Measurements from ENCODE around the gene SELENOV.
"Not testable (repeated sequence)": the region's sequence is repeated elsewhere in the genome, so short reads cannot be mapped to it uniquely, and the experiment has no call there.

Gene SELENOV, protein sequence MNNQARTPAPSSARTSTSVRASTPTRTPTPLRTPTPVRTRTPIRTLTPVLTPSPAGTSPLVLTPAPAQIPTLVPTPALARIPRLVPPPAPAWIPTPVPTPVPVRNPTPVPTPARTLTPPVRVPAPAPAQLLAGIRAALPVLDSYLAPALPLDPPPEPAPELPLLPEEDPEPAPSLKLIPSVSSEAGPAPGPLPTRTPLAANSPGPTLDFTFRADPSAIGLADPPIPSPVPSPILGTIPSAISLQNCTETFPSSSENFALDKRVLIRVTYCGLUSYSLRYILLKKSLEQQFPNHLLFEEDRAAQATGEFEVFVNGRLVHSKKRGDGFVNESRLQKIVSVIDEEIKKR

DNA sequence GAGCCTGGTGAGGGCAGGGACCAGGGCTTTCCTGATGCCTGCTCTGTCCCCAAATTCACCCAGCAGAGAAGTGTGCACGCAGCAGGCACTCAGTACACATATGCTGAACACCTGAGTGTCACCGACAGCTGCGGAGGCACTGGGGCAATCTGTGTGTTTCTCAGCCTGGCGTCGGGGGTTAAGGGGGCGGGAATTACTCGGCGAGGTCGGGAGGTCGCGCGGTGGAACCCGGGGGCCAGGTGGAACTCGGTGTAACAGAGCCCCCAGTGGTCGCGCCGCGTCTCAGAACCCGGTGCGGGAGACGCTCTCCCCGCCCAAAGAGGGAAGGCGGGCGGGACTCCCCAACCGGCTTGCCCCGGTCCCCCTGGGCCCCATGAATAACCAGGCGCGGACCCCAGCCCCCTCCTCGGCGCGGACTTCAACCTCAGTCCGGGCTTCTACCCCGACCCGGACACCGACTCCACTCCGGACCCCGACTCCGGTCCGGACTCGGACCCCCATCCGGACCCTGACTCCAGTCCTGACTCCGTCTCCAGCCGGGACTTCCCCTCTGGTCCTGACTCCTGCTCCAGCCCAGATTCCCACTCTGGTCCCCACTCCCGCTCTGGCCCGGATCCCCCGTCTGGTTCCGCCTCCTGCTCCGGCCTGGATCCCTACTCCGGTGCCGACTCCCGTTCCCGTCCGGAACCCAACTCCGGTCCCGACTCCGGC lies at the start of gene SELENOV:
TSS of gene SELENOV (plus strand) at position 300 of the 711 bp plus-strand sequence. CDS start at position 374, 74 bp downstream.
- DNase-seq = no peak

DNA sequence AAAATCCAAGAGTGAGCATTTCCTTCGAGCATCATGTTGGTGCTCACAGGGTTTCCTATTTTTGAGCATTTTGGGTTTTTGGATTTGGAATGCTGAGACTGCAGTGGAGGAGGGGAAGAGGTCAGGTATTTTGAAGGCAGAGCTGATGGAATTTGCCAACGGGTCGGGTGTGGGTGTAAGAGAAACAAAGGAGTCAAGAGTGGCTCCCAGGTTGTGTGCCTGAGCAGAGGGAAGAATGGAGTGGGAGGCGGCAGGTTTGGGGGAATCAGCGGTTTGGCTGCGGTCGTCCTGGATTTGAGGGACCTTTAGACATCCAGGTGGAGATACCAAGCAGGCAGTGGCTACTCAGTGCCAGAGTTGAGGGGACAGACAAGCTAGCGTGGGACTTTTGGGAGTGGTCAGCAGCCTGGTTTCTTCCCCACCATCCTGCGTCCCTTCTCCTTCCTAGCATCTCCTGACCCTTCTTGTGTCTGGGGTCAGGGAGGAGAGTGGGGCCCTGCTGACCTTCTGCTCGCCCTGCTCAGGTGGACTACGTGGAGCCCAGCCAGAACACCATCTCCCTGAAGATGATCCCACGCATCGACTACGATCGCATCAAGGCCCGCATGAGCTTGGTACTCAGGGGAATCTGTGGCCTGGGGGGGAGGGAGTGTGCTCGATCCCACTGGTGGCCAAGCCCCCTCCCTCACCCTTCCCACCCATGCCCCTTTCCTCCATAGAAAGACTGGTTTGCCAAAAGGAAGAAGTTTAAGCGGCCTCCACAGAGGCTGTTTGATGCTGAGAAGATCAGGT lies 48.8 kb upstream of the SELENOV start:
- no peak for DNase-seq

DNA sequence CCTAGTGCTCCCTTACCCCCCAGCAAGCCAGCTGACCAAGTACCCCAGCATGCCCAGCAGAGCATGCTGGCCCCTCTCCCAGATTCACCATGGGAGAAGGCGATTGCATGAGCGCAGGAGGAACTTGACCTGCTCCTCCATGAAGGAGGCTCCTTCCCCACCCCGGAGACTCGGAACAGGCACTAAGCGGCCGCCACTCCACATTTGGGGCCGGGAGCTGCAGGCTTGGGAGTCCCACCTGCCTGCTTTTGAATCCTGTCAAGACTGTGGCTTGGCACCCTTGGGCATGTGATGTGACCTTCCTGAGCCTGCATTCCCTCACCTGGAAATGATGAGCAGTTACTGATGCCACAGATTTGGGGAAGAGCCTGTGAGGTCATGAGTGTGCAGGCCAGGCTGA lies 47.0 kb upstream of the SELENOV start:
- no peak for DNase-seq

DNA sequence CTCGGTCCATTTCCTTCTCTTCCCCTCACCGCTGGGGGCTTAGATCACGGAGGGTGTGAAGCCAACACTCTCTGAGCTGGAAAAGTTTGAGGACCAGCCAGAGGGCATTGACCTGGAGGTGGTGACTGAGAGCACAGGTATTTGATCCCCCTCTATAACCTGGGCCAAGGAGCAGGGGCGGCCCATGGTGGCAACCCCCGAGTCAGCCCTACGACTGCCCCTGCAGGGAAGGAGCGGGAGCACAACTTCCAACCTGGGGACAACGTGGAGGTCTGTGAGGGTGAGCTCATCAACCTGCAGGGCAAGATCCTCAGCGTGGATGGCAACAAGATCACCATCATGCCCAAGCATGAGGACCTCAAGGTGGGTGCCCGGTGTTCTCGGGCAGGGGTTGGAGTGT lies 45.9 kb upstream of the SELENOV start:
- DNase-seq = no peak

DNA sequence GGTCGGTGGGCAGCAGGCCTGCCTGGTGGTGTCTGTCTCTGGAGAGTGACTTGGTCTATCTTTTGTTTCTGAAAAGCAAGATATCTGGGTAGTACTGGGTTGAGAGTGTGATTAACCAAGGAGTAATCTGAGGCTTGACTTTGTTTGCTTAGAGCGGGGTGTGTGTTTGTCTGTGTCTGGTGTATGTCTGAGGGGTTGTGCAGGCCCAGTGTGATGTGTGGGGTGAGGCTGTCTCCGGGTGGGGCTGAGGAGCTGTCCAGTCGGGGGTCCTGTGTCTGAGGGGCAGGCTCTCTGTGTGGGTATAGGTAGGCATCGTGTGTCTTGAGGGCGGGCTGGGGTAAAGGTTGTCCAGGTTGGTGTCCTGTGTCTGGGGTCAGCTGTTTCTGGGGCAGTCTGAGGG lies 45.4 kb upstream of the SELENOV start:
- no peak for DNase-seq

DNA sequence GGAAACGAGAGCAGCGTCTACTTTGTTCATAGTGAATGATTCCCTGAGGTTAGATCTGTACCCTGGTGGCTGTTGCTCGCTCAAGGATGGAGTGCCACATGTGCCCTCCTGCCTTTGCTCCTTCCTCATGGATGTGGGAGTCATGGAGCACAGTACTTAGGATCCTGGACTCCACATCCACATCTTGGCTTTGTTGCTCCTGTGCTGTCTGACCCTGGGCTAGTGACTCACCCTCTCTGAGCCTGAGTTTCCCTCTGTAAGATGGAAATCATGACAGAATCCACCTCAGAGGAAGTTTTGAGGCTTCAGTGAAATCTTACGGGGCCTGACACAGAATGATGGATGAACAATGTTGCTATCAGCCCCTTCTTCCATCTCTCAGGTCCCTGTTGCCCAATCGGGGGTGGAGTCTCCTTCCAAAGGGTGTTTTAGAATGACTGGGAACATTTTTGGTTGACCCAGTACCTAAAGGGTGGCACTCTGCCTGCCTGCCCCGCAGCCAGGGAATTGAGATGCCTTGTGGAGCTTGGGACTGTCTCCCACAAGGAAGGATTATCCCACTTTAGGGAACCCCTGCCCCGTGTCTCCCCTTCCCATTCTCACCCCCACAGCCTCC lies 44.1 kb upstream of the SELENOV start:
- no peak for DNase-seq

DNA sequence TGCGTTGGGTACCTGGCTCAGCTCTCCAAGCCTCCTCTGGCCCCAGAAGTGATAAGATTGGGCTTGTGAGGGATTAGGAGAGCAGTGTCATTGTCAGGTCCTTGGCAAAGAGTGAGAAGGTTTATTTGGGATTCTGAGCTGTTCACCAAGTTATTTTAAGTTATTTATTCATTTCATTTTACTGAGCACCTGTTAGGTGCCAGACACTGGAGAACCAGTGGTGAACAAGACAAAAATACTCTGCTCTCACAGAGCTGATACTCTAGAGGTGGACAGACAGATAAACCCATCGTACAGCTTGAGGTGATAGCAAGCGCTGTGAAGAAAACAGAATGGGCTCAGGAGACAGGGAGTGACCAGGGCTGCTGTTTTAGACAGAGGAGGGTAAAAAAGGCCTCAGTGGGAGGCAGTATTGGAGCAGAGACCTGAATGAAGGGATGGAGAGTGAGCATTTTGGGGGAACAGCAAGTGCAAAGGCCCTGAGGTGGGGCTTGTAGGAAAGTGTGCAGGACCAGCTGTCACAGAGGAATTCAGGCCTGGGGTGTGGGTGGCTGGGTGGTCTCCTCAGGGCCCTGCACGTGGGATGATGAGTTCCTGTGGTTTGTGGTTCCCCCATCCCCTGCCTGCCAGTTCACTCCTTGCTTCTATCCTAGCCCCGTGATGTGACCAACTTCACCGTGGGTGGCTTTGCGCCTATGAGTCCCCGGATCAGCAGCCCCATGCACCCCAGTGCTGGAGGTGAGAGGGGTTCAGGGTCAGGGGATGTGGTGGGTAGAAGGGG lies 43.0 kb upstream of the SELENOV start:
- no peak for DNase-seq

DNA sequence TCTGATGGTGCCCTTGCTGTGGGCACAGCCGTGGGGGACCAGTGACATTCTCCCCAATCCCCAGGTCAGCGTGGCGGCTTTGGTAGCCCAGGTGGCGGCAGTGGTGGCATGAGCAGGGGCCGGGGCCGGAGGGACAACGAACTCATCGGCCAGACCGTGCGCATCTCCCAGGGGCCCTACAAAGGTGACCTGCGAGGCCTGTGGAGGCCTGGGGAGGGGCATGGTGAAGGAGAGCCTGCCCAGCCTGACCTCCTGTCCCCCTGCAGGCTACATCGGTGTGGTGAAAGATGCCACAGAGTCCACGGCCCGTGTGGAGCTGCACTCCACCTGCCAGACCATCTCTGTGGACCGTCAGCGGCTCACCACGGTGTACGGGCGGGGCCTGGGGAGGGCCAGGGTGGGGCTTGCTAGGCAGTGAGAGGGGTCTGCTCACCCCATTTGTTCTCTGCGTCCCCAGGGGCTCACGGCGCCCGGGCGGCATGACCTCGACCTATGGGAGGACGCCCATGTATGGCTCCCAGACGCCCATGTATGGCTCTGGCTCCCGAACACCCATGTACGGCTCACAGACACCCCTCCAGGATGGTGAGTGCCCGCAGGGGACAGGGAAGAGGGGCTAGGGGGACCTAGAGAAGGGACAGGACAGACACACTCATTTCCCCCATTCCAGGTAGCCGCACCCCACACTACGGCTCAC lies 42.0 kb upstream of the SELENOV start:
- no peak for DNase-seq

DNA sequence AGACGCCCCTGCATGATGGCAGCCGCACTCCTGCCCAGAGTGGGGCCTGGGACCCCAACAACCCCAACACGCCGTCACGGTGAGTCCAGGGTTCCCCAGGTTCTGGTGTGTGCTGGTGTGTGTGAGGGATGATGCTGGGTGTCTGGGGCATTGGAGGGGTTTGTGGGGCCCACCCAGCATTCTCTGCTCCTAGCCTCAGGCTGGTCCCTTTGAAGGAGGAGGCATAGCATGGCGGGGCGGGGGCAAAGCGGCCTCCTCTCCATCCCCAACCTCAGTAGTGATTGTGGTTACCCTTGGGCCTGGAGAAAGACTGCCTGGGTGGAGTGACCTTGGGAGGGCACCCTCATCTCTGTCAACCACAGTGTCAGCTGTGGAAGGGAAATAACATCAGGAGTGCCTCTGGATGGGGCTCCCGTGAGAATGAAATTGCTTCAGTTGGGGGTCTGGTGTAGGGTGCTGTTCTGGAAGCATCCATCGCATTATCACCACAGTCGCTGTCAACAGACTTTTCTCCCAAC lies 41.4 kb upstream of the SELENOV start:
- no peak for DNase-seq

DNA sequence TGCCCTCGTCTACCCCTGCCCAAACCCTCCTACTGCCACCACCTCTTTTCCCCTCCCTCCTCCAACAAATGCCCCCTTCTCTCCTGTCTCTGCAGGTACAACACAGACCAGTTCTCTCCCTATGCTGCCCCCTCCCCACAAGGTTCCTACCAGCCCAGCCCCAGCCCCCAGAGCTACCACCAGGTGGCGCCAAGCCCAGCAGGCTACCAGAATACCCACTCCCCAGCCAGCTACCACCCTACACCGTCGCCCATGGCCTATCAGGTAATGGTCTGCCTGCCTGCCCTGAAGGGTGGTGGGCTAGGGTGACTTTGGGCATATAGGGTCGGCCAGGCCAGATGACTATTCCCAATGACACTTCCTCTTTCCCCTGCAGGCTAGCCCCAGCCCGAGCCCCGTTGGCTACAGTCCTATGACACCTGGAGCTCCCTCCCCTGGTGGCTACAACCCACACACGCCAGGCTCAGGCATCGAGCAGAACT lies 40.8 kb upstream of the SELENOV start:
- DNase-seq = peak; percentile 69

DNA sequence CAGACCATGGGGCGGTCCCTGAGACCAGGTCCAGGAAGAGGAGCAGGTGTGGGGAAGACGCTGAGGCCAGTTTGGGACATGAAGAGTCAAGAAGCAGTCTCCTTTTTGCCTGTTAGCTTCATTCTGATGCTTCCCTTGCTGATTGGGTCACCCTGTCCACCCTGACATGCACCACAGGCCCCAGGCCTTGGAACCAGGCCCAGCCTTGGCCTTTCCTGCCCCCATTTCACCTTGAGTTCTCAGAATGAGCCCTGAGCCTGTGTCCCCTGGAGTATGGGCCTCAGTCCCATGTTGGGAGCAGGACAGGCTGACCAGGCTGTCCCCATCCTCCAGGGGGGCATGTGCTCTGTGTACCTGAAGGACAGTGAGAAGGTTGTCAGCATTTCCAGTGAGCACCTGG lies 39.2 kb upstream of the SELENOV start:
- DNase-seq = no peak

DNA sequence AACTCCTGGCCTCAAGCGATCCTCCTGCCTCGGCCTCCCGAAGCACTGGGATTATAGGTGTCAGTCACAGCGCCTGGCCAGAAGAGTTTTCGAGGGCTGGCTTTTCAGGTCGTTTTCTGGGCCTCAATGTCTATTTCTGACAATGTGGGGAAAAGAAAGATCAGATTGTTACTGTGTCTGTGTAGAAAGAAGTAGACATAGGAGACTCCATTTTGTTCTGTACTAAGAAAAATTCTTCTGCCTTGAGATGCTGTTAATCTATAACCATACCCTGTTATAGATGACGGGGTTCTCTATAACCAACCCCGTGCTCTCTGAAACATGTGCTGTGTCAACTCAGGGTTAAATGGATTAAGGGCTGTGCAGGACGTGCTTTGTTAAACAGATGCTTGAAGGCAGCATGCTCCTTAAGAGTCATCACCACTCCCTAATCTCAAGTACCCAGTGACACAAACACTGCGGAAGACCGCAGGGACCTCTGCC lies 35.6 kb upstream of the SELENOV start:
- not testable (repeated sequence) for DNase-seq

DNA sequence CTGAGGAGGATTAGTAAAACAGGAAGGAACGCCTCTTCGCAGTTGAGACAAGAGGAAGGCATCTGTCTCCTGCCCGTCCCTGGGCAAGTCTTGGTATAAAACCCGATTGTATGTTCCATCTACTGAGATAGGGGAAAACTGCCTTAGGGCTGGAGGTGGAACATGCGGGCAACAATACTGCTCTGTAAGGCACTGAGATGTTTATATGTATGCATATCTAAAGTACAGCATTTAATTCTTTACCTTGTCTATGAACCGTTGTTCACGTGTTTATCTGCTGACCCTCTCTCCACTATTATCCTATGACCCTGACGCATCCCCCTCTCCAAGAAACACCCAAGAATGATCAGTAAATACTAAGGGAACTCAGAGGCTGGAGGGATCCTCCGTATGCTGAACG lies 35.0 kb upstream of the SELENOV start:
- peak; percentile 43 for DNase-seq

DNA sequence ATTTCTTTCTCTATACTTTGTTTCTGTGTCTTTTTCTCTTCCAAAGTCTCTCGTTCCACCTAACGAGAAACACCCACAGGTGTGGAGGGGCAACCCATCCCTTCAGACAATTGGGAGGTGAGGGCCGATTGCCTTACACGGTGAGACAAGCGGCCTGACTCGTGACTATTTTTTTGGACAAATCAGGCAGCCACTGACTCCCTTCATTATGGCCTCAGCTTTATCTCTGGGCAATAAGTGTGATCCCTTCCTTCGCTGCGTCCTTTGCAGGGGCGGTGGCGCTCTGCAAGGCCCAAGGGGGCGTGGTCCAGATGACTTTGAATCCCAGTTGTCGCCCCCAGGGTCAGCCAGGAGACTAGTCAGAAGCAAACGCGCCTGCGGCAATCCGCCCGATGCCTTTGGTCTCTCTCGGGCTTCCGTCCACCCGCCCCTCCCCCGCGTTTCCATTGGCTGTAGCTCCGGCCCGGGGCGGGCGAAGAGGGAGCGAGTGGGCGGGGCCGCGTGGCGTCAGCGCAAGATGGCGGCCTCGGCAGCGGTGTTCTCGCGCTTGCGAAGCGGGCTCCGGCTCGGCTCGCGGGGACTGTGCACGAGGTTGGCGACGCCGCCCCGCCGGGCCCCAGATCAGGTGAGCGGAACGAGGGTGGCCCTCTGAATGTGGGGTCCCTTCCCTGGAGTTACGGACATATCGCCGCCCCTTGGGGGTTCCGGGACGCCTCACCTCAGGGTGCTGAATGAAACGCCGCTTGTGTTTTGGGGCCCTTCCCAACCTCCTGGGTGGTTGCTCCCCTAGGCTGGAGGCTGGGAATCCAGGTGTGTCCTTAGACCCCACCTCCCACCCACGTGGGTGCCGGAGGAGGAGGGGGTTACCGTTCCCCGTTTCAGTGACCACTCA lies 34.4 kb upstream of the SELENOV start, which contains the start of gene TIMM50:
TSS of gene TIMM50 (plus strand) at position 502 of the 892 bp plus-strand sequence. CDS start at position 518, 16 bp downstream.
- peak; percentile 99 for DNase-seq

DNA sequence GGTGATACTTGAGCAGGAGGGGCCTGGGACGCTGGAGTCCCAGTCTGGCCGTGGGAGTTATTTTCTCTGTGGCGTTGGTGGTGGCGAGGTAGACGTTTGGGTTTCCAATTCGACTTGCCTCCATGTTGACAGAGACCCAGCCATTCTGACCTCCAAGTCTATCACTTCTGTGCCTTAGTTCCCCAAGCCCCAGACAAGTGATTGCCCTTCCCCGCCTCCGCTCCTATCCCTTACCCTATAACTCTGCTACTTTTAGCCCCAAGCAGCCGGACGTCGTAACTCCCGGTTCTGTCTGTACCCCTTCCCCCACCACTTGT lies 33.8 kb upstream of the SELENOV start:
- peak; percentile 34 for DNase-seq

DNA sequence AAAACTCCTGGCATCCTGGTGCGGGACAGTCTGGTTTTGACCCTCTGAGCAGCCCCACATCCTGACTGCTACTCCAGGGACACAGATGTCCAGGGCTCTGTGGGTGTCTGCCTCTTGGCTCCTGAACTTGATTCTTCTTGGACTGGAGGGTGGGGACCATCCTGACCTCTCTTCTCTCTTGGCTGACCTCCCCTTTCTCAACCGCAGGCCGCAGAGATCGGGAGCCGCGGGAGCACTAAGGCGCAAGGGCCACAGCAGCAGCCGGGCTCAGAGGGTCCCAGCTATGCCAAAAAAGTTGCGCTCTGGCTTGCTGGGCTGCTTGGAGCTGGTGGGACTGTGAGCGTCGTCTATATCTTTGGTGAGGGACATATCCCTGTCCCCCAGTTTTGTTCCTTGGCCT lies 33.3 kb upstream of the SELENOV start:
- no peak for DNase-seq

DNA sequence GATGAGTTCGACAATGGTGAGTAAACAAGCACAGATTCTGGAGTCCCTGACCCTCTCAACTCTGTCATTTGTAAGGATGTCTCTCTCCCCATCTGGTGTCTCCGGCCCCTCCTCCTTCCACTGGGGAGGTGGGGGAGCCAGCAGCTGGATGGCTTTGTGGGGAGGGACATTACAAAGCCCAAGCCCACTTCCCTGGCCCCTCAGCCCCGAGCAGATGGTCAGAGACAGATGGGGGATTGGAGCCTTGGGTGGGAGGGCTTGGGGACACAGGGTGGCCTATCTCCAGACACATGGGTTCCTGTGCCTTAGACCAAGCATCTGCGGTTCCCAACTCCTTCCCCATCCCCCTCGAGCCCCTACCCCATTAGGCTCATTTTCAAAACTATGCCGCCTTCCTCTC lies 31.8 kb upstream of the SELENOV start:
- DNase-seq = no peak

DNA sequence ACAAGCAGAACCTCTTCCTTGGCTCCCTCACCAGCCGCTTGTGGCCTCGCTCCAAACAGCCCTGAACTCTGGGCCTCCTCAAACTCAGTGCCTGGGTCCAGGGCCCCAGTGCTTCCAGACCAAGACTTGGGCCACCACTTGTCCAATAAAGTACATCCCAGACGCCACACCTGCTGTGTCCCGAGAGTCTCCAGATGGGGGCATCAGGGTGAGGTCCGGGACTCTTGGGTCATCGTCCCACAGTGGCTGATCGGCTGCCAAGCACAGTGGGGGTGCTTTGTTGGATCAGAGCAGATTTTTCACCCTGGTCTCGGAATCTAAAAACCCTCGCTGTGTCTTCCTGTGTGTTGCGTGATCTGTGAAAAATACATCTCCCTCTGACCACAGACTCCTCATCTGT lies 25.2 kb upstream of the SELENOV start:
- no peak for DNase-seq

DNA sequence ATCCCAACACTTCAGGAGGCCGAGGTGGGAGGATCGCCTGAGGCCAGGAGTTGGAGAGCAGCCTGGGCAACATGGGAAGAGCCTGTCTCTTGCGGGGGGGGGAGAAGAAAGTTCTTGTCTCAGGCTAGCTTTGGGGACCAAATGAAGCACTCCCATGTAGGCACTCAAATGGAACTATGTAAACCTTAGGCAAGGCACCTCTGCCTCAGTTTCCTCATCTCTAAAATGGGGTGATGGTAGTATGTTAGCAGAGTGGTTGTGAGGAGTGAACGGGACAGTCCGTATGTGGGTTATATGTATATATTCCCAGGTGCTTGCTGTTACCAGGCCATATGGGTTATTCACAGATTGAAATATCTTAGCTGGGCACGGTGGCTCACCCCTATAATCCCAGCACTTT lies 22.7 kb upstream of the SELENOV start:
- DNase-seq = no peak

DNA sequence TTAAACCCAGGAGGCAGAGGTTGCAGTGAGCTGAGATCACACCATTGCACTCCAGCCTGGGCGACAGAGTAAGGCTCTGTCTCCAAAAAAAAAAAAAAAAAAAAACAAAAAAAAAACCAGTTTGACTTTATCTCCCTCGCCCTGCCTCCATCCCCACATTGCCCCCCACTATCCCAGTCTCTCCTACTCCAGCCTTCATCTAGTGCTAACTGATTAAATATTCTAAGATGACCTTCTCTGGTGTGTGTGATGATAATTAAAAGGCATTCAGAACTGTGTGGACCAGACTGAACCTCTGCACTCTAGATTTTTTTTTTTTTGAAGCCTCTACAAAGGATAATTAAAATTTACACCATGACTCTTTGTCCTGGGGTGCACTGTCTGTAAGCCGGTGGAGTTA lies 22.2 kb upstream of the SELENOV start:
- no peak for DNase-seq

All from hematopoietic multipotent progenitor cell treated with erythropoietin and hydrocortisone succinate and interleukin-3 and kit ligand, for 4 days (in vitro differentiated cells).